Prostate gland (tissue), 2 donors: Measurements from ENCODE around the gene BMERB1.

Source experiments
- CTCF ChIP-seq, 4 experiments: fragments of 200-600 bp in 2 of 4; fragments of 450-650 bp in 2 of 4; sonication (generic) in 2 of 4; IDR thresholded peaks; 1 replicate in 3 of 4; 2 replicates in 1 of 4; pipeline ENCODE4 v1.5.1; 2016 to 2019; ENCODE audit warnings: antibody characterized with exemption in 4 of 4, mild to moderate bottlenecking in 2 of 4, moderate library complexity in 2 of 4
- POLR2A ChIP-seq: fragments of 450-650 bp; IDR thresholded peaks from one replicate; pipeline ENCODE4 v1.6.1; 2016; ENCODE audit warnings: antibody characterized with exemption, mild to moderate bottlenecking

DNA sequence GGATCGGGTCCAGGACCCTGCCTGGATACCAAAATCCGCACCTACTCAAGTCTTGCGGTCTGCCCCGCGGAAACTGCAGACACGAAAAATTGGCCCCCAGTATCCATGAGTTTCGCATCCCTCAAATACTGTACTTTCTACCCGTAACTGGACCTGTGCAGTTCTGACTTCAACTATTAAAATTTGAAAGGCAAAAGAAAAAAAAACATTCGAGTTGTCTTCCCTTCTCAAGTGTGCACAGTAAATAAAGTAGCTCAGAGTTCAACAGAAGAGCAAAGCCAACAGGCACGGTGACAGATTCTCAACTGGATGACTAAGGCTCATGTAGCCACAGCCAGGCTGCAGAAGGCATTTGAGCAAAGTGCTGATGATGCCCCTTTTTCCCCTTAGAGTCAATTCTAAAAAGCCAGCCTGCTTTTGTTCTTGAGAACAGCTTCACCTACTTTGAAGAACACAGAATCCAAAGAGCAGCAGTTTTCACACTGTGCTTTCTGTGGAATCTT is 176.0 kb downstream of the BMERB1 start:
- TF ChIP-seq CTCF (IDR thresholded peaks at IDR 0.05) (no peak), POLR2A (no peak)
